Measurements from ENCODE around the gene SHISA9. TPM values are rescaled to one million over a fixed set of nuclear protein-coding genes. Genes with fewer than 3 reads are reported as not detected.

Gene SHISA9
- polyA plus RNA-seq, 3 donors, result 0.01 TPM; not detected in 2

DNA sequence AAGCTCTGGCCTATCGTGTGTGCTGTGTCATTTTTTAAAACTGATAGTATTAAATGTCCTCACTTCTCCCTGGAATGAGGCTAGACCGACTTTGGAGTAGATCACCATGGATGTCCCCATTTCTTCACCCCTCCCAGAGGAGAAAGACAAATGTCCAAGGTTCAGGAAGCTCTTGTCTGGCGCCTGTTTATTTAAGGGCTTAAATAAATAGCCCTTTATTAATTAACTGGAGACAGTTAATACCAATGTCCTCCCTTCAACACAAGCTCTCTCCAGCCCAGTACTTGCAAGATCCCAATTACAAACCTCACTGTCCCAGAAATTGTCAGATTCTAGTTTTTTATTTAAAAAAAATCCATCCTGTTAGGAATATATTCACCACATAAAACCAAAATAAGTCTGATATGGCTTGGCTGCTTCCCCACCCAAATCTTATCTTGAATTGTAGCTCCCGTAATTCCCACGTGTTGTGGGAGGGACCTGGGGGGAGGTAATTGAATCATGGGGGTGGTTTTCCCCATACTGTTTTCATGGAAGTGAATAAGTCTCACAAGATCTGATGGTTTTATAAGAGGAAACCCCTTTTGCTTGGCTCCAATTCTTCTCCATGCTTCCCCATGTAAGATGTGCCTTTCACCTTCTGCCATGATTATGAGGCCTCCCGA, 344.4 kb downstream of the SHISA9 start:
- Mint-ChIP-seq H3K36me3 (no peaks in the 10 kb centered on the region), H3K4me3 (no peak overlapping the region), H3K4me1 (no peaks in the 10 kb centered on the region), H3K9me3 (peaks cover 3 to 12% (median 11%) of the 10 kb centered on the region in 7 donors), H3K27me3 (ENCODE audit: low read depth in 3 of 3) (peaks cover 0 to 2% (median 0%) of the 10 kb centered on the region in 3 donors), H3K27ac (no peak overlapping the region)
- Histone ChIP-seq H3K4me2 (replicated peaks; ENCODE audit: extremely low read depth, low read length, poor library complexity, severe bottlenecking) (no peak overlapping the region), H3K9me3 (replicated peaks in 1 of 2; ENCODE audit: control insufficient read depth in 1 of 2, insufficient read depth in 1 of 2, low read length in 2 of 2) (peaks cover 5 to 11% of the 10 kb centered on the region in 2 donors), H3K4me1 (ENCODE audit: control insufficient read depth in 1 of 2, insufficient read depth in 2 of 2, low read length in 2 of 2) (no peaks in the 10 kb centered on the region), H3K4me3 (replicated peaks in 1 of 3; ENCODE audit: low read depth in 2 of 3, low read length in 3 of 3) (no peak overlapping the region), H3K36me3 (replicated peaks in 1 of 2; ENCODE audit: control insufficient read depth in 1 of 2, insufficient read depth in 2 of 2, low read length in 2 of 2) (no peaks in the 10 kb centered on the region), H2AFZ (ENCODE audit: insufficient read depth, low read depth, low read length, poor library complexity, severe bottlenecking) (no peak overlapping the region), H3K9ac (ENCODE audit: insufficient read depth, low read length, poor library complexity, severe bottlenecking) (no peak overlapping the region), H3K27me3 (ENCODE audit: control insufficient read depth in 2 of 2, insufficient read depth in 2 of 2, low read length in 2 of 2) (no peaks in the 10 kb centered on the region), H3K79me2 (ENCODE audit: insufficient read depth, low read length) (no peaks in the 10 kb centered on the region), H4K20me1 (ENCODE audit: insufficient read depth, low read length) (no peaks in the 10 kb centered on the region), H3K27ac (ENCODE audit: low read depth in 1 of 2, low read length in 2 of 2) (no peak overlapping the region)
- no peak for DNase-seq
- intact Hi-C loops (cut with micrococcal nuclease), result no loop called here
- WGBS (ENCODE audit: insufficient coverage), result 100% methylated on average over 1 of the region's 6 CpGs
- TF ChIP-seq, protein P1, sequence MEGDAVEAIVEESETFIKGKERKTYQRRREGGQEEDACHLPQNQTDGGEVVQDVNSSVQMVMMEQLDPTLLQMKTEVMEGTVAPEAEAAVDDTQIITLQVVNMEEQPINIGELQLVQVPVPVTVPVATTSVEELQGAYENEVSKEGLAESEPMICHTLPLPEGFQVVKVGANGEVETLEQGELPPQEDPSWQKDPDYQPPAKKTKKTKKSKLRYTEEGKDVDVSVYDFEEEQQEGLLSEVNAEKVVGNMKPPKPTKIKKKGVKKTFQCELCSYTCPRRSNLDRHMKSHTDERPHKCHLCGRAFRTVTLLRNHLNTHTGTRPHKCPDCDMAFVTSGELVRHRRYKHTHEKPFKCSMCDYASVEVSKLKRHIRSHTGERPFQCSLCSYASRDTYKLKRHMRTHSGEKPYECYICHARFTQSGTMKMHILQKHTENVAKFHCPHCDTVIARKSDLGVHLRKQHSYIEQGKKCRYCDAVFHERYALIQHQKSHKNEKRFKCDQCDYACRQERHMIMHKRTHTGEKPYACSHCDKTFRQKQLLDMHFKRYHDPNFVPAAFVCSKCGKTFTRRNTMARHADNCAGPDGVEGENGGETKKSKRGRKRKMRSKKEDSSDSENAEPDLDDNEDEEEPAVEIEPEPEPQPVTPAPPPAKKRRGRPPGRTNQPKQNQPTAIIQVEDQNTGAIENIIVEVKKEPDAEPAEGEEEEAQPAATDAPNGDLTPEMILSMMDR (IDR thresholded peaks at IDR 0.05), result no peak

DNA sequence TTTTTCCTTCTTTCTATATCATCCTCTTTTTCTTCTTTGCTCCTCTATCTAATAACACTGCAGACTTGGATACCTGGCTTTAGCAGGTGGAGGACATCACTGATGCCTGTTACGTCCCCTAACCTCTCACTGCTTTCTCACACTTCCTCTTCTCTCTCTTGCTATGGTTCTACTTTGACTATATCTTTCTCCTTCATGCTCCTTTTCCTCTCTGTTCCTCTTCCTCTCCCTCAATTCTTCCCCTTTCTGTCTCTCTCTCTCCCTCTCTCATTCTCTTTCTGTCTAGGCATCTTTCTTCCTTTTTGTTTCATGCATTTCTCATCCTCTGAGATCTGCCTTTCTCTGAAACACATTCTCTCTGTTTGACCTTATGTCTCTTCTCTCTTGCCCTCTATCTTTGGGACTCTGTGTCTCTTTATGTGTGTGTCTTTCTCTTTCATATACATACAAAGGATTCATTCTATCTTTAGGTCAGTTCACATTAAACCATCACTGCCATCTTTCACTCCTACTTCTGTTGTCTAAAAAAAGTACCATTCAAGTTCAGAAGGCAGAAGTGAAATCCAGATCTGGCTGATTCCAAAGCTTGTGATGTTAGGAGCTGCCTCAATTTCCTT, 353.7 kb downstream of the SHISA9 start:
- no peaks in the 10 kb centered on the region for H3K36me3 ChIP-seq (replicated peaks in 1 of 2; ENCODE audit: control insufficient read depth in 1 of 2, insufficient read depth in 2 of 2, low read length in 2 of 2)
- H3K9ac ChIP-seq (ENCODE audit: insufficient read depth, low read length, poor library complexity, severe bottlenecking), result no peak overlapping the region
- H4K20me1 ChIP-seq (ENCODE audit: insufficient read depth, low read length), result no peaks in the 10 kb centered on the region
- Mint-ChIP-seq H3K9me3 (peaks cover 3 to 21% (median 14%) of the 10 kb centered on the region in 7 donors), H3K27ac (no peak overlapping the region), H3K4me3 (no peak overlapping the region), H3K4me1 (no peaks in the 10 kb centered on the region), H3K27me3 (ENCODE audit: low read depth in 3 of 3) (no peaks in the 10 kb centered on the region), H3K36me3 (no peaks in the 10 kb centered on the region)
- 33% methylated on average over 1 of the region's 1 CpG for WGBS (ENCODE audit: insufficient coverage)
- no peak overlapping the region for H3K4me2 ChIP-seq (replicated peaks; ENCODE audit: extremely low read depth, low read length, poor library complexity, severe bottlenecking)
- H3K4me1 ChIP-seq (ENCODE audit: control insufficient read depth in 1 of 2, insufficient read depth in 2 of 2, low read length in 2 of 2), result no peaks in the 10 kb centered on the region
- TF ChIP-seq, protein P1 (IDR thresholded peaks at IDR 0.05), result no peak
- no peak overlapping the region for H3K27ac ChIP-seq (ENCODE audit: low read depth in 1 of 2, low read length in 2 of 2)
- H3K27me3 ChIP-seq (ENCODE audit: control insufficient read depth in 2 of 2, insufficient read depth in 2 of 2, low read length in 2 of 2), result no peaks in the 10 kb centered on the region
- no peaks in the 10 kb centered on the region for H3K79me2 ChIP-seq (ENCODE audit: insufficient read depth, low read length)
- no peak overlapping the region for H3K4me3 ChIP-seq (replicated peaks in 1 of 3; ENCODE audit: low read depth in 2 of 3, low read length in 3 of 3)
- intact Hi-C loops (cut with micrococcal nuclease), result no loop called here
- no peak for DNase-seq
- peaks cover 3 to 21% of the 10 kb centered on the region in 2 donors for H3K9me3 ChIP-seq (replicated peaks in 1 of 2; ENCODE audit: control insufficient read depth in 1 of 2, insufficient read depth in 1 of 2, low read length in 2 of 2)
- H2AFZ ChIP-seq (ENCODE audit: insufficient read depth, low read depth, low read length, poor library complexity, severe bottlenecking), result no peak overlapping the region

All from CD14-positive monocyte (primary cell).